A549 (cell line): ENCODE data around the gene C4orf46. TPM values are rescaled to one million over a fixed set of nuclear protein-coding genes. Genes with fewer than 3 reads are reported as not detected.

Experiments used
- ATAC-seq, 2 experiments: fragments of 200-7000 bp in 1 of 2; fragments of >200 bp in 1 of 2; cut with Nextera tagmentation in 1 of 2; cut with Tn5 transposase in 1 of 2; 3 replicates each; pipeline versions ENCODE4 v1.8.0 to v1.9.1; 2018 to 2020; ENCODE audit warnings: mild to moderate bottlenecking in 1 of 2, moderate library complexity in 1 of 2
- CTCF ChIA-PET: fragments of 300-600 bp; sonication (Branson Sonifier 250); formaldehyde crosslinking; extraction: SDS; loops from one replicate; lab custom pipeline; 2021; ENCODE audit warnings: antibody characterized with exemption, inconsistent platforms; lab: Yijun Ruan, JAX
- POLR2A ChIA-PET: fragments of 350-600 bp; formaldehyde crosslinking; extraction: SDS; loops from one replicate; lab custom pipeline; 2021; ENCODE audit warnings: antibody characterized with exemption, inconsistent platforms; lab: Yijun Ruan, JAX
- DNase-seq, 2 experiments: peaks; one replicate each; pipeline versions ENCODE4 v3.0.0 to v3.0.0-alpha.2; 2011 to 2016; ENCODE audit warnings: low read depth in 1 of 2, low spot score in 1 of 2
- FAIRE-seq: peaks from 2 replicates; lab custom pipeline; 2011; peaks lifted over from hg19 to GRCh38; lab: Jason Lieb, UNC
- H3K27ac ChIP-seq, 2 experiments: fragments of >200 bp; sonication (Bioruptor Twin); formaldehyde crosslinking; 3 replicates each; pipeline ENCODE4 v1.5.1; 2016 to 2017
- H3K4me1 ChIP-seq: fragments of >200 bp; sonication (Bioruptor Twin); formaldehyde crosslinking; 3 replicates; pipeline ENCODE4 v1.6.1; 2016
- H3K4me2 ChIP-seq: fragments of >200 bp; sonication (Bioruptor Twin); formaldehyde crosslinking; 3 replicates; pipeline ENCODE4 v1.6.1; 2016
- H3K4me3 ChIP-seq: fragments of >200 bp; sonication (Bioruptor Twin); formaldehyde crosslinking; 3 replicates; pipeline ENCODE4 v1.5.1; 2016
- H3K9me3 ChIP-seq: fragments of >200 bp; sonication (Bioruptor Twin); formaldehyde crosslinking; 3 replicates; pipeline ENCODE4 v1.6.1; 2016
- BCL3 ChIP-seq: fragments of >200 bp; sonication (Bioruptor Twin); formaldehyde crosslinking; IDR thresholded peaks from 3 replicates; pipeline ENCODE4 v1.6.1; 2016
- BHLHE40 ChIP-seq: IDR thresholded peaks from 2 replicates; pipeline ENCODE4 v1.6.1; 2012; ENCODE audit warnings: low read depth, low read length, inconsistent platforms
- CBX8 ChIP-seq: fragments of 200-600 bp; sonication (generic); IDR thresholded peaks from 2 replicates; pipeline ENCODE4 v1.6.1; 2016
- CEBPB ChIP-seq, 2 experiments: fragments of >200 bp in 1 of 2; sonication (Bioruptor Twin) in 1 of 2; formaldehyde crosslinking in 1 of 2; IDR thresholded peaks; 2 replicates each; pipeline ENCODE4 v1.6.1; 2012 to 2016
- CHD2 ChIP-seq: fragments of 150-350 bp; IDR thresholded peaks from 2 replicates; pipeline ENCODE4 v1.6.1; 2014; ENCODE audit warnings: low read length; ENCODE audit not compliant: partially characterized antibody
- CTCF ChIP-seq: fragments of >200 bp; sonication (Bioruptor Twin); formaldehyde crosslinking; IDR thresholded peaks from 3 replicates; pipeline ENCODE4 v1.5.1; 2016
- EHF ChIP-seq: fragments of 250-450 bp; sonication (Bioruptor Pico); IDR thresholded peaks from 2 replicates; pipeline ENCODE4 v1.5.0; 2020; ENCODE audit warnings: mild to moderate bottlenecking
- EHMT2 ChIP-seq: fragments of 200-600 bp; sonication (generic); IDR thresholded peaks from 2 replicates; pipeline ENCODE4 v1.6.1; 2016; ENCODE audit warnings: antibody characterized with exemption, low read depth, mild to moderate bottlenecking, moderate library complexity
- FOSL2 ChIP-seq, 2 experiments: fragments of 450-650 bp in 1 of 2; fragments of >200 bp in 1 of 2; sonication (Bioruptor Twin) in 1 of 2; formaldehyde crosslinking; IDR thresholded peaks; 2 replicates each; pipeline versions ENCODE4 v1.5.0 to v1.6.1; 2016 to 2020; ENCODE audit warnings: mild to moderate bottlenecking in 1 of 2, moderate library complexity in 1 of 2
- FOXS1 ChIP-seq: fragments of 250-450 bp; sonication (Bioruptor Pico); IDR thresholded peaks from 2 replicates; pipeline ENCODE4 v1.5.0; 2020; ENCODE audit warnings: mild to moderate bottlenecking, moderate library complexity
- GATA3 ChIP-seq: IDR thresholded peaks from 2 replicates; pipeline ENCODE4 v1.6.1; 2012; ENCODE audit warnings: borderline replicate concordance
- HDAC2 ChIP-seq: fragments of 200-600 bp; sonication (generic); IDR thresholded peaks from 2 replicates; pipeline ENCODE4 v1.6.1; 2016
- HES2 ChIP-seq: fragments of >200 bp; sonication (Bioruptor Twin); formaldehyde crosslinking; IDR thresholded peaks from 2 replicates; pipeline ENCODE4 v1.6.1; 2016
- HOXB5 ChIP-seq: fragments of 250-450 bp; sonication (Bioruptor Pico); IDR thresholded peaks from 2 replicates; pipeline ENCODE4 v1.5.0; 2020; ENCODE audit warnings: mild to moderate bottlenecking, moderate library complexity
- JUN ChIP-seq, 2 experiments: fragments of >200 bp; sonication (Bioruptor Twin); formaldehyde crosslinking; IDR thresholded peaks; 2 replicates in 1 of 2; 3 replicates in 1 of 2; pipeline ENCODE4 v1.6.1; 2016 to 2017
- JUNB ChIP-seq: fragments of >200 bp; sonication (Bioruptor Twin); formaldehyde crosslinking; IDR thresholded peaks from 2 replicates; pipeline ENCODE4 v1.6.1; 2016
- KDM1A ChIP-seq: fragments of 200-600 bp; sonication (generic); IDR thresholded peaks from 2 replicates; pipeline ENCODE4 v1.6.1; 2016; ENCODE audit warnings: low read depth, mild to moderate bottlenecking
- MYC ChIP-seq: IDR thresholded peaks from 2 replicates; pipeline ENCODE4 v1.6.1; 2012; ENCODE audit warnings: mild to moderate bottlenecking, inconsistent platforms, low read length, improper control_type of control experiment, borderline replicate concordance
- NFE2L2 ChIP-seq: fragments of 150-350 bp; conservative IDR thresholded peaks from 2 replicates; pipeline ENCODE4 v1.6.1; 2014; ENCODE audit warnings: low read length
- NPAS2 ChIP-seq: fragments of 250-450 bp; sonication (Bioruptor Pico); IDR thresholded peaks from 2 replicates; pipeline ENCODE4 v1.8.0; 2022; ENCODE audit warnings: mild to moderate bottlenecking, moderate library complexity, borderline replicate concordance
- PHF8 ChIP-seq: fragments of 200-600 bp; sonication (generic); IDR thresholded peaks from 2 replicates; pipeline ENCODE4 v1.6.1; 2016; ENCODE audit warnings: low read depth, mild to moderate bottlenecking, antibody characterized with exemption, moderate library complexity, borderline replicate concordance
- POLR2A ChIP-seq: IDR thresholded peaks from 2 replicates; pipeline ENCODE4 v1.6.1; 2012; ENCODE audit warnings: mild to moderate bottlenecking, low read length
- POLR2AphosphoS2 ChIP-seq: conservative IDR thresholded peaks from 2 replicates; pipeline ENCODE4 v1.6.1; 2012; ENCODE audit warnings: low read length, improper control_type of control experiment, inconsistent platforms
- RAD21 ChIP-seq, 2 experiments: fragments of >200 bp in 1 of 2; sonication (Bioruptor Twin) in 1 of 2; formaldehyde crosslinking in 1 of 2; IDR thresholded peaks in 1 of 2; conservative IDR thresholded peaks in 1 of 2; 2 replicates in 1 of 2; 3 replicates in 1 of 2; pipeline ENCODE4 v1.6.1; 2012 to 2018; ENCODE audit warnings: inconsistent platforms in 1 of 2
- REST ChIP-seq: fragments of 200-600 bp; sonication (generic); IDR thresholded peaks from 2 replicates; pipeline ENCODE4 v1.6.1; 2016; ENCODE audit warnings: antibody characterized with exemption, mild to moderate bottlenecking, moderate library complexity
- SMC3 ChIP-seq: fragments of >200 bp; sonication (Bioruptor Twin); formaldehyde crosslinking; IDR thresholded peaks from 3 replicates; pipeline ENCODE4 v1.6.1; 2018; ENCODE audit warnings: inconsistent platforms
- TFCP2L1 ChIP-seq: fragments of 250-450 bp; sonication (Bioruptor Pico); IDR thresholded peaks from 2 replicates; pipeline ENCODE4 v1.5.0; 2021; ENCODE audit warnings: mild to moderate bottlenecking
- TP53 ChIP-seq: fragments of 250-450 bp; sonication (Bioruptor Pico); IDR thresholded peaks from 2 replicates; pipeline ENCODE4 v1.5.0; 2021; ENCODE audit warnings: mild to moderate bottlenecking, moderate library complexity
- ZSCAN20 ChIP-seq: fragments of 250-450 bp; sonication (Bioruptor Pico); IDR thresholded peaks from 2 replicates; pipeline ENCODE4 v1.8.0; 2022; ENCODE audit warnings: mild to moderate bottlenecking, moderate library complexity
- WGBS: methylation state at CpG from one replicate; pipeline ENCODE4 v1.1.6; 2017; ENCODE audit errors: missing lambda C conversion rate; 5-methylcytosine and 5-hydroxymethylcytosine counted together
- polyA plus RNA-seq, 4 experiments: library from polyadenylated mRNA; depleted of rRNA in 3 of 4; stranded (reverse); fragments of >200 nt; fragmentation: RNase III in 1 of 4; extraction: RNeasy Plus Mini Kit Qiagen cat#74134 plus additional on column Dnase treatment in 1 of 4; gene quantifications; 2 replicates in 3 of 4; 3 replicates in 1 of 4; pipeline ENCODE4 v1.2.3, GENCODE V29; 2011 to 2017
- TF ChIP-seq, protein P1 (sequence below): IDR thresholded peaks from 2 replicates; pipeline ENCODE4 v1.6.1; 2012

The C4orf46 gene
- polyA plus RNA-seq, 2 of the 4 experiments (the other 2 are of a cell fraction), result 10.7 to 23.7 TPM

- peak; percentile 90 to 94 for ATAC-seq
- Histone ChIP-seq H3K4me1 (peaks cover 12% of the 10 kb centered on the region; the same call in 2 of the 3 replicates), H3K9me3 (no peaks in the 10 kb centered on the region), H3K4me3 (peak within 1 kb of the TSS; percentile 85), H3K4me2 (peak within 1 kb of the TSS; percentile 94)
- no peak for TF ChIP-seq TFCP2L1 (CRISPR knock-in tag)
- TF ChIP-seq KDM1A, result no peak
- no peak for TF ChIP-seq NFE2L2
- no peak for TF ChIP-seq HDAC2
- TF ChIP-seq, protein P1, sequence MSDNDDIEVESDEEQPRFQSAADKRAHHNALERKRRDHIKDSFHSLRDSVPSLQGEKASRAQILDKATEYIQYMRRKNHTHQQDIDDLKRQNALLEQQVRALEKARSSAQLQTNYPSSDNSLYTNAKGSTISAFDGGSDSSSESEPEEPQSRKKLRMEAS, result peak; percentile 62; the same call in 1 of the 2 replicates
- no peak for TF ChIP-seq EHMT2
- no peak for TF ChIP-seq BHLHE40
- peak; percentile 63 for TF ChIP-seq CTCF
- TF ChIP-seq HES2, result no peak
- TF ChIP-seq JUNB, result no peak
- TF ChIP-seq RAD21 (conservative IDR thresholded peaks at IDR 0.05 in 1 of 2, IDR thresholded peaks at IDR 0.05 in 1 of 2), result peak in 1 of 2 experiments; percentile 14; a peak in 1 of 5 replicates
- TF ChIP-seq ZSCAN20 (CRISPR knock-in tag), result no peak
- no peak for TF ChIP-seq BCL3
- TF ChIP-seq SMC3, result no peak; the same call in 2 of the 3 replicates
- no peak for TF ChIP-seq TP53 (CRISPR knock-in tag)
- TF ChIP-seq FOSL2 (IDR thresholded peaks at IDR 0.05), result no peak
- TF ChIP-seq FOSL2 (CRISPR knock-in tag; IDR thresholded peaks at IDR 0.05), result peak; percentile 66; the same call in 1 of the 2 replicates
- no peak for TF ChIP-seq POLR2A
- peak in 1 of 2 experiments; percentile 48; a peak in 1 of 5 replicates for TF ChIP-seq JUN (IDR thresholded peaks at IDR 0.05)
- TF ChIP-seq MYC, result no peak
- TF ChIP-seq FOXS1 (CRISPR knock-in tag), result no peak
- TF ChIP-seq CHD2, result no peak
- 0 out of 2 replicates have a peak, but pooled peaks have one; percentile 13 for TF ChIP-seq GATA3
- TF ChIP-seq CEBPB (IDR thresholded peaks at IDR 0.05), result peak; percentile 83 to 94
- TF ChIP-seq POLR2AphosphoS2, result no peak
- TF ChIP-seq CBX8, result no peak
- TF ChIP-seq PHF8, result peak; percentile 67; the same call in 1 of the 2 replicates
- TF ChIP-seq EHF (CRISPR knock-in tag), result no peak
- no peak for TF ChIP-seq NPAS2 (CRISPR knock-in tag)
- no peak for TF ChIP-seq HOXB5 (CRISPR knock-in tag)
- TF ChIP-seq REST, result peak; percentile 41; the same call in 1 of the 2 replicates
- TF ChIP-seq, all 56 proteins: peak for 9
- FAIRE-seq (no peak), DNase-seq (peak; percentile 93 to 99)
- ChIA-PET POLR2A (no interaction called here), CTCF (interaction anchor here (0.5 to 1.3 kb wide), 4 partner anchors 11 to 66 kb away, joined by 3 to 4 read pairs (median 3); no protein-coding TSS in a partner anchor)
- 0% methylated on average over 43 of the region's 60 CpGs for WGBS
- H3K27ac ChIP-seq, result peak within 1 kb of the TSS; percentile 74 to 88
These were observed 474 bp upstream of the C4orf46 start, which contains the start of gene ETFDH for GRCh38 chr4:158671915-158672806. Gene ETFDH, plus strand, starts transcription at chr4:158672296. Its CDS starts 161 bp downstream, at chr4:158672457.
